Neuronal stem cell (in vitro differentiated cells): ENCODE data around the gene UGT1A9.

Source experiments
- DNase-seq: peaks from one replicate; pipeline ENCODE4 v3.0.0-alpha.2; 2013; ENCODE audit warnings: low spot score
- H2AFZ ChIP-seq: one replicate; pipeline ENCODE4 v1.6.1; 2013; ENCODE audit warnings: mild to moderate bottlenecking, low read length, inconsistent platforms
- H2AK5ac ChIP-seq: 2 replicates; pipeline ENCODE4 v1.6.1; 2013; ENCODE audit warnings: low read depth, mild to moderate bottlenecking, inconsistent platforms, low read length, moderate library complexity, mixed read lengths
- H2BK120ac ChIP-seq: 2 replicates; pipeline ENCODE4 v1.6.1; 2013; ENCODE audit warnings: low read depth, mild to moderate bottlenecking, inconsistent platforms, low read length, moderate library complexity, mixed read lengths
- H2BK12ac ChIP-seq: one replicate; pipeline ENCODE4 v1.6.1; 2013; ENCODE audit warnings: low read length, inconsistent platforms
- H2BK15ac ChIP-seq: 2 replicates; pipeline ENCODE4 v1.6.1; 2013; ENCODE audit warnings: mild to moderate bottlenecking, low read length, inconsistent platforms, mixed read lengths
- H2BK5ac ChIP-seq: one replicate; pipeline ENCODE4 v1.6.1; 2013; ENCODE audit warnings: inconsistent platforms, mild to moderate bottlenecking, low read length, moderate library complexity
- H3K14ac ChIP-seq: one replicate; pipeline ENCODE4 v1.6.1; 2013; ENCODE audit warnings: low read length, inconsistent platforms
- H3K18ac ChIP-seq: 2 replicates; pipeline ENCODE4 v1.6.1; 2013; ENCODE audit warnings: low read length, inconsistent platforms
- H3K23ac ChIP-seq: 2 replicates; pipeline ENCODE4 v1.6.1; 2013; ENCODE audit warnings: low read depth, mild to moderate bottlenecking, mixed read lengths, low read length, inconsistent platforms; ENCODE audit not compliant: poor library complexity
- H3K27ac ChIP-seq: replicated peaks from 3 replicates; pipeline ENCODE4 v1.5.1; 2013; ENCODE audit warnings: low read length, inconsistent platforms
- H3K27me3 ChIP-seq, 3 experiments: 2 replicates each; pipeline ENCODE4 v1.6.1; 2013; ENCODE audit warnings: low read length in 3 of 3, mild to moderate bottlenecking in 2 of 3, inconsistent platforms in 1 of 3, low read depth in 1 of 3, mixed read lengths in 1 of 3, moderate library complexity in 1 of 3; ENCODE audit not compliant: control insufficient read depth in 3 of 3, insufficient read depth in 3 of 3
- H3K36me3 ChIP-seq, 2 donors: replicated peaks in 1 of 2; 2 replicates each; pipeline ENCODE4 v1.6.1; 2013; ENCODE audit warnings: low read length in 2 of 2; ENCODE audit not compliant: control insufficient read depth in 2 of 2, insufficient read depth in 2 of 2
- H3K4ac ChIP-seq: 2 replicates; pipeline ENCODE4 v1.6.1; 2013; ENCODE audit warnings: inconsistent platforms, mild to moderate bottlenecking, low read length, moderate library complexity
- H3K4me1 ChIP-seq, 2 donors: 1 replicate in 1 of 2; 2 replicates in 1 of 2; pipeline ENCODE4 v1.6.1; 2013; ENCODE audit warnings: low read length in 2 of 2, low read depth in 1 of 2; ENCODE audit not compliant: control insufficient read depth in 2 of 2, insufficient read depth in 1 of 2
- H3K4me2 ChIP-seq: one replicate; pipeline ENCODE4 v1.6.1; 2013; ENCODE audit warnings: mild to moderate bottlenecking, low read length, inconsistent platforms; ENCODE audit not compliant: insufficient read depth, poor library complexity, severe bottlenecking
- H3K4me3 ChIP-seq, 2 donors: 2 replicates each; pipeline ENCODE4 v1.5.1; 2013; ENCODE audit warnings: low read length in 2 of 2, mild to moderate bottlenecking in 2 of 2, inconsistent platforms in 1 of 2, moderate library complexity in 1 of 2
- H3K79me1 ChIP-seq: one replicate; pipeline ENCODE4 v1.6.1; 2013; ENCODE audit warnings: low read depth, mild to moderate bottlenecking, inconsistent platforms, low read length, moderate library complexity
- H3K9ac ChIP-seq: one replicate; pipeline ENCODE4 v1.6.1; 2013; ENCODE audit warnings: mild to moderate bottlenecking, low read depth, low read length, inconsistent platforms; ENCODE audit not compliant: poor library complexity
- H3K9me3 ChIP-seq, 2 donors: replicated peaks in 1 of 2; 2 replicates each; pipeline versions ENCODE3 to v1.6.1; 2013; ENCODE audit warnings: low read length in 2 of 2, mild to moderate bottlenecking in 2 of 2, inconsistent platforms in 1 of 2, low read depth in 1 of 2, mixed read lengths in 1 of 2, moderate library complexity in 1 of 2; ENCODE audit not compliant: control insufficient read depth in 2 of 2, insufficient read depth in 1 of 2
- H4K8ac ChIP-seq: one replicate; pipeline ENCODE4 v1.6.1; 2013; ENCODE audit warnings: low read depth, mild to moderate bottlenecking, inconsistent platforms, low read length, moderate library complexity
- H4K91ac ChIP-seq: one replicate; pipeline ENCODE4 v1.6.1; 2013; ENCODE audit warnings: low read length, low read depth, mild to moderate bottlenecking, inconsistent platforms; ENCODE audit not compliant: poor library complexity
- WGBS, 2 donors: extraction: QIAGEN DNeasy Blood & Tissue Kit; methylation state at CpG; one replicate each; pipeline ENCODE4 v1.1.7; 2013; ENCODE audit warnings: missing lambda C conversion rate in 2 of 2, mixed read lengths in 1 of 2; ENCODE audit not compliant: insufficient read length in 2 of 2, insufficient replicate concordance in 1 of 2; ENCODE audit errors: extremely low coverage in 2 of 2; 5-methylcytosine and 5-hydroxymethylcytosine counted together

Gene UGT1A9

DNA sequence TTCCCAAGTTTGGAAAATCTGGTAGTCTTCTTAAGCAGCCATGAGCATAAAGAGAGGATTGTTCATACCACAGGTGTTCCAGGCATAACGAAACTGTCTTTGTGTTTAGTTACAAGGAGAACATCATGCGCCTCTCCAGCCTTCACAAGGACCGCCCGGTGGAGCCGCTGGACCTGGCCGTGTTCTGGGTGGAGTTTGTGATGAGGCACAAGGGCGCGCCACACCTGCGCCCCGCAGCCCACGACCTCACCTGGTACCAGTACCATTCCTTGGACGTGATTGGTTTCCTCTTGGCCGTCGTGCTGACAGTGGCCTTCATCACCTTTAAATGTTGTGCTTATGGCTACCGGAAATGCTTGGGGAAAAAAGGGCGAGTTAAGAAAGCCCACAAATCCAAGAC, 100.5 kb downstream of the UGT1A9 start:
- no CpG with 5 or more reads among the region's 16 CpGs for WGBS, 2 donors
- H2BK5ac ChIP-seq, result no peak overlapping the region

DNA sequence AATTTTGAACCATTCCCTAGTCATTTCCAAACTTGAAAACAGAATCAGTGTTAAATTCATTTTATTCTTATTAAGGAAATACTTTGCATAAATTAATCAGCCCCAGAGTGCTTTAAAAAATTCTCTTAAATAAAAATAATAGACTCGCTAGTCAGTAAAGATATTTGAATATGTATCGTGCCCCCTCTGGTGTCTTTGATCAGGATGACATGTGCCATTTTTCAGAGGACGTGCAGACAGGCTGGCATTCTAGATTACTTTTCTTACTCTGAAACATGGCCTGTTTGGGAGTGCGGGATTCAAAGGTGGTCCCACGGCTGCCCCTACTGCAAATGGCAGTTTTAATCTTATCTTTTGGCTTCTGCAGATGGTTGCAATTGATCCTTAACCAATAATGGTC, 100.9 kb downstream of the UGT1A9 start:
- WGBS, 2 donors, result no CpG with 5 or more reads among the region's 5 CpGs
- Histone ChIP-seq H2BK5ac (no peak overlapping the region), H3K79me1 (no peaks in the 10 kb centered on the region), H4K8ac (no peak overlapping the region), H3K36me3 (no peaks in the 10 kb centered on the region), H3K18ac (no peak overlapping the region), H3K27ac (no peak overlapping the region), H3K14ac (no peak overlapping the region), H2BK12ac (no peak overlapping the region), H3K23ac (no peak overlapping the region), H3K9me3 (peaks cover 4 to 14% of the 10 kb centered on the region in 2 donors), H3K4me2 (no peak overlapping the region), H2AFZ (no peak overlapping the region), H2BK15ac (no peak overlapping the region), H4K91ac (no peak overlapping the region), H2BK120ac (no peak overlapping the region), H2AK5ac (no peak overlapping the region), H3K9ac (no peak overlapping the region), H3K27me3 (no peaks in the 10 kb centered on the region), H3K4ac (no peak overlapping the region), H3K4me3 (no peak overlapping the region), H3K4me1 (peaks cover 3% of the 10 kb centered on the region in 2 donors)
- no peak for DNase-seq

More for the DNA sequence above, 100.5 kb downstream of the UGT1A9 start:
- no peak overlapping the region for H3K27ac ChIP-seq
- H3K4me1 ChIP-seq, result peaks cover 3% of the 10 kb centered on the region in 2 donors
- H3K79me1 ChIP-seq, result no peaks in the 10 kb centered on the region
- H3K18ac ChIP-seq, result no peak overlapping the region
- no peak overlapping the region for H2BK15ac ChIP-seq
- no peak overlapping the region for H2BK12ac ChIP-seq
- H3K9me3 ChIP-seq, result peaks cover 4 to 14% of the 10 kb centered on the region in 2 donors
- H2AK5ac ChIP-seq, result no peak overlapping the region
- no peak overlapping the region for H3K4ac ChIP-seq
- no peaks in the 10 kb centered on the region for H3K36me3 ChIP-seq
- no peak overlapping the region for H3K9ac ChIP-seq
- H3K4me2 ChIP-seq, result no peak overlapping the region
- no peak overlapping the region for H3K4me3 ChIP-seq
- no peak overlapping the region for H3K14ac ChIP-seq
- H3K23ac ChIP-seq, result no peak overlapping the region
- H4K8ac ChIP-seq, result no peak overlapping the region
- H2BK120ac ChIP-seq, result no peak overlapping the region
- DNase-seq, result no peak
- H4K91ac ChIP-seq, result no peak overlapping the region
- H3K27me3 ChIP-seq, result no peaks in the 10 kb centered on the region
- H2AFZ ChIP-seq, result no peak overlapping the region

DNA sequence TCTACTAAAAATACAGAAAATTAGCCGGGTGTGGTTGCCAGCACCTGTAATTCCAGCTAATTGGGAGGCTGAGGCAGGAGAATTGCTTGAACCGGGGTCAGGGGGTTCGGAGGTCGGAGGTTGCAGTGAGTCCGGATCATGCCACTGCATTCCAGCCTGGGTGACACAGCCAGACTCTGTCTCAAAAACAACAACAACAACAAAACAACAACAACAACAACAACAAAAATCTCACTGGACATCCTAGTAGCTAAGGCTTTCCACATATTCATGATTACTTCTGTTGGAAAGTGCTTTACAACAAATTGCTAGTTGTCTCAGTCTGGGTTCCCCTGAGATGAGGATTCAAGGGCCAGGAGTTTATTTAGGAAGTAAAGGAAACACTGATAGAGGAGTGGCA, 102.2 kb downstream of the UGT1A9 start:
- Histone ChIP-seq H2AFZ (no peak overlapping the region), H2BK5ac (no peak overlapping the region), H2BK120ac (no peak overlapping the region), H2AK5ac (no peak overlapping the region), H3K9me3 (peaks cover 4 to 14% of the 10 kb centered on the region in 2 donors), H3K4me2 (no peak overlapping the region), H3K4me1 (no peaks in the 10 kb centered on the region), H3K27me3 (no peaks in the 10 kb centered on the region), H3K79me1 (no peaks in the 10 kb centered on the region), H3K27ac (no peak overlapping the region), H3K9ac (no peak overlapping the region), H2BK12ac (no peak overlapping the region), H4K8ac (no peak overlapping the region), H4K91ac (no peak overlapping the region), H3K14ac (no peak overlapping the region), H2BK15ac (no peak overlapping the region), H3K23ac (no peak overlapping the region), H3K4ac (no peak overlapping the region), H3K36me3 (no peaks in the 10 kb centered on the region), H3K18ac (no peak overlapping the region), H3K4me3 (no peak overlapping the region)
- no peak for DNase-seq
- no CpG with 5 or more reads among the region's 5 CpGs for WGBS, 2 donors

DNA sequence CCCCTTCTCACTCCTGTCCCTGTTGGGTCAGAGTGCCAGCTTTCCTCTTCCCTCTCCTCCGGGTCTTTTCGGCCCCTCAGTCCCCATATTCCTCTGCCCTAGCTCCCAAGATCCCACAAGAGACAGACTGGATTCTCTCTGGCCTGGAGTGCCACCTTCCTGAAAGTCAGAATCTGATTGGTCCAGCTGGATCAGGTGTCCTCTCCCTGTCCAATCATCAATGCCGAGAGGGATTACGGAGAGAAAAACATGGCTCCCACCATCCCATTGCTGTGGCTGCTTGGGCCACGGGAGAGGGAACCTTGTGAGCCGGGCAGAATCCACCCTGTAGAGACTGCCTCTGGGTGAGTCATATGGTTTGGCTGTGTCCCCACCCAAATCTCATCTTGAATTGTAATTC, 103.7 kb downstream of the UGT1A9 start:
- H3K27ac ChIP-seq, result no peak overlapping the region
- DNase-seq, result no peak

More for the DNA sequence above, 103.7 kb downstream of the UGT1A9 start:
- Histone ChIP-seq H3K4me3 (no peak overlapping the region), H3K4me1 (no peaks in the 10 kb centered on the region), H3K9ac (no peak overlapping the region), H2AK5ac (no peak overlapping the region), H2BK5ac (no peak overlapping the region), H3K4me2 (no peak overlapping the region), H3K18ac (no peak overlapping the region), H2BK12ac (no peak overlapping the region), H2BK15ac (no peak overlapping the region), H3K79me1 (no peaks in the 10 kb centered on the region), H3K14ac (no peak overlapping the region), H3K23ac (no peak overlapping the region), H4K8ac (no peak overlapping the region), H3K36me3 (no peaks in the 10 kb centered on the region), H3K27me3 (peaks cover 0 to 2% (median 0%) of the 10 kb centered on the region in 3 experiments), H2BK120ac (no peak overlapping the region), H4K91ac (no peak overlapping the region), H3K9me3 (peaks cover 4 to 6% of the 10 kb centered on the region in 2 donors), H2AFZ (no peak overlapping the region), H3K4ac (no peak overlapping the region)
- WGBS, 2 donors, result no CpG with 5 or more reads among the region's 6 CpGs
